Stimulated activated CD4-positive, alpha-beta T cell treated with anti-CD3 and anti-CD28 coated beads, Interleukin-4, amount 100 ng/mL, for 48 hours (primary cell): ENCODE measurements around the gene PGP.
"Not testable (repeated sequence)": the region's sequence is repeated elsewhere in the genome, so short reads cannot be mapped to it uniquely, and the experiment has no call there.

Experiments used
- DNase-seq, 2 donors: peaks; one replicate each; pipeline ENCODE4 v3.0.0-alpha.2; 2020; ENCODE audit warnings: low read depth in 2 of 2

Gene PGP, protein sequence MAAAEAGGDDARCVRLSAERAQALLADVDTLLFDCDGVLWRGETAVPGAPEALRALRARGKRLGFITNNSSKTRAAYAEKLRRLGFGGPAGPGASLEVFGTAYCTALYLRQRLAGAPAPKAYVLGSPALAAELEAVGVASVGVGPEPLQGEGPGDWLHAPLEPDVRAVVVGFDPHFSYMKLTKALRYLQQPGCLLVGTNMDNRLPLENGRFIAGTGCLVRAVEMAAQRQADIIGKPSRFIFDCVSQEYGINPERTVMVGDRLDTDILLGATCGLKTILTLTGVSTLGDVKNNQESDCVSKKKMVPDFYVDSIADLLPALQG

DNA sequence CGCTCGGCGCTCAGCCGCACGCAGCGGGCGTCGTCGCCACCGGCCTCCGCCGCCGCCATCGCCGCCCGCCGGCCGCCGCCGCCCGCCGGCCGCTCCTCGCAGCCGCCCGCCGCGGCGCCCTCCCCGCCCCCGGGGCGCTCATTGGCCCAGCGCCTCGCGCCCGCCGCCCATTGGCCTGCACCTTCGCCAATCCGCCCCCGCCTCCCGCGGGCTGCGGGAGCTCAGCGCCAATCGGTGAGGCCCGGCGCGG, at the start of gene PGP:
Gene PGP, minus strand, starts transcription at position 122 of the 250 bp plus-strand sequence. Its CDS starts 63 bp downstream, at position 59.
- DNase-seq = no peak

DNA sequence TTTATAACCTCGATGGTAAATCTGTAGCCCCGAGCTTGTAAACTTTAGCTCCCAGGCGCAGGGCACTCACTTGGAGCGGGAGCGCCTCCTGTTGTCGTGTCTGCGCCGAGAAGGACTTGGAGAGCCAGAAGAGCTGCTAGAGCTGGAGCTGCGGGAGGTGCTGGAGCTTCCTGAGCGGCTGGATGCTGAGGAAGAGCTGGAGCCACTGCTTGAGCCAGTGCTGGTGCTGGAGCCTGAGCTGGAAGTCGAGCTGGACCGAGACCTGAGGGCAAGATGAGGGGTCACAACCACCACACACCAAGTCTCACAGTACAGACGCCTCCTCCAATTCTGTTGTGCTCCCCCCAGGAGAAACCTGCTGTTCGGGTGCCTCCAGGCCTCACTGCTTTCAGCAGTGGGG, 48.4 kb upstream of the PGP start:
- DNase-seq = not testable (repeated sequence)

DNA sequence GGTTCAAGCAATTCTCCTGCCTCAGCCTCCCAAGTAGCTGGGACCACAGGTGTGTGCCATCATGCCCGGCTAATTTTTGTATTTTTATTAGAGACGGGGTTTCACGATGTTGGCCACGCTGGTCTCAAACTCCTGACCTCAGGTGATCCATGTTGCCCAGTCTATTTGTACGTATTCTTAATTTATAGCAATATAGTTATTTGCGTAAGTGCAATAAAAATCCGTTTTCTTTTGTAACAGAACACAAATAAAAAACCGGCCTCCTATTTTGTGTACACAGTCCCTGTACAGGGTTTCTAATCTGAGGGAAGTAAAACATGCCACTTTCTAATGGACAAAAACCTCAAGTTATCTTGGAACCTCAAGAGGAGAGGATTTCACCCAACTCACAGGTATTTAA, 45.6 kb upstream of the PGP start:
- no peak for DNase-seq

DNA sequence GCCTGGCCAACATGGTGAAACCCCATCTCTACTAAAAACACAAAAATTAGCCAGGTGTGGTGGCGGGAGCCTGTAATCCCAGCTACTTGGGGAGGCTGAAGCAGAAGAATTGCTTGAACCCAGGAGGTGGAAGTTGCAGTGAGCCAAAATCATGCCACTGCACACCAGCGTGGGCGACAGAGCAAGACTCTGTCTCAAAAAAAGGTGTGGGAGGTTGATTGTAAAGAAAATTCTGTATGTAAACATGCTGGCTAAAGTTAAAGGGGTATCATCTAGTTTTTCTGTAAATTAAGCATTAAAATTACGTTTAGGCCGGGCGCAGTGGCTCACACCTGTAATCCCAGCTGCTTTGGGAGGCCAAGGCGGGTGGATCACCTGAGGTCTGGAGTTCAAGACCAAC, 43.9 kb upstream of the PGP start:
- DNase-seq = not testable (repeated sequence)

DNA sequence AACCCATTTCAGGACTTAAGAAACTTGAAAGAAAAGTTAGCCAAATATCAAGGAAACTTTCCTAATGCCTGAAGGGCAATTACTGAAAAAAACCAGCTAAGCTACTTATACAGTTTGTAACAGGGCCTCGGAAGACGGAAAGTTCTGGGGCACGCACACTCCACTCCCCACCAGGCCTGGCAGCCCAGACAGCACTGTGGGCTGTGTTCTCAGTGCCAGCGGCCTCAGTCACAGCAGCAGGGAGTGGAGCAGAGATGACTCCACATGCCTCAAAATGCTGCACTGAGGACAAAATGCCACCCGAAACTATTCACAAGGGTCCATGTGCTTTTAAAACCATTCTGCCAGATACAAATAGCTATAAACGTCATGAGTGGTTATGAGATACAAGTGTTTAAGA, 43.1 kb upstream of the PGP start:
- no peak for DNase-seq

DNA sequence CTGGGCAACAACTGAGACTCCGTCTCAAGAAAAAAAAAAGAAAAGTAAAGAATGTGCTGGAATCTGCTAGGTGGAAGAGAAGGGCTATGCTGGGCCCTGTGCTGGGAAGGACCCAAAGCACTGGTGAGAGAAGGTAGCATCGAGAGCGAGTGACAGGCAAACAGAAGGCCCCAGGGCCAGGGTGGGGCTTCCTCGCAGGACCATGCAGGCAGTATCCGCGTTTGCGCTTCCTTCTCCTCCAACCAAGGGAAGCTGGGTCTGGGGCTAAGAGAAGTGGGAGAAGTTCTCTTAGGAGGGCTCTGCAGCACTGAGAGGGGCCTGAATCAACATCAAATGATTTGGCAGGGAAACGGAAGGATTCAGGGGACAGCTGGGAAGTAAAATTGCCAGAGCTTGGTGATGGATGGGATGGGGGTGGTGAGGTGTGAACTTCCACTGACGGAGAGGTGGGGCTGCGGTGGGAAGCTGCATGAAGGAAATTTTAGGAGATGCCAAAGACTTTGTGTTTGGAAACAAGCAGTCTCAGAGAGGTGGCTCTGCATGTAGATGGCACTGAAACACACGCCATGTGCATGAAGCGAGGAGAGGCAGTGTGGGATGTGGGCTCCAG, 42.0 kb upstream of the PGP start:
- DNase-seq = no peak

DNA sequence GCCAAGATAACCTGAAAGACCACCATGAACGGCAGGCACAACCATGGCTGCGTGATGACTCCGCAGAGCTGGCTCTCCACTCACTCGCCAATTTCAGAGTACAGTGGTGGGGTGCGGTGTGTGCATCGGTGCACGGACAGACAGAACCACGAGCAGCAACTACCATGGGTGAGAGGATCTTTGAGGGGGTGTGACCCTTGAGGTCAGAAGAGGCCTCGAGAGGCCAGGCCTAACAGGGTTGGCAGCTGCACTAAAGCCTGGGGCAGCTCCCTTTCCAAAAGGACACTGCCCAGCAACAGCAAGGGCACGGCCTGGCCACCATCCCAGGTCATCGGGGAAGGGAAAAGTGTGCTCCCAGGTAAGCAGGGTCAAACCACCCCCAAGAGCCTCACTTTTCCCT, 38.7 kb upstream of the PGP start:
- DNase-seq = no peak

DNA sequence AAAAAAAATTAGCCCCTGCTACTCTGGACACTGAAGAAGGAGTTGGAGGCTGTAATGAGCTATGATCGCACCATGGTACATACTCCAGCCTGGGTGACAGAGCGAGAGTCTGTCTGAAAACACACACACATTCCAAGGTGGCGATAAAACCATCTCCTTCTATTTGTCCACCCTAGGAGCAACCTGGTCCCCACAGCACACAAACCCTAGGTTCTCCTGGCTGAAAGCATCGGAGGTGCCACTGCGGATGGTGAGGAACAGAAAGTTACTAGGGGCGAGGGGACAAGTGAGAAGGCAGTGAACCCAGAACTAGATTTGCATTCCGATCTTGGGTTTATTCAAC, 38.1 kb upstream of the PGP start:
- DNase-seq = no peak

DNA sequence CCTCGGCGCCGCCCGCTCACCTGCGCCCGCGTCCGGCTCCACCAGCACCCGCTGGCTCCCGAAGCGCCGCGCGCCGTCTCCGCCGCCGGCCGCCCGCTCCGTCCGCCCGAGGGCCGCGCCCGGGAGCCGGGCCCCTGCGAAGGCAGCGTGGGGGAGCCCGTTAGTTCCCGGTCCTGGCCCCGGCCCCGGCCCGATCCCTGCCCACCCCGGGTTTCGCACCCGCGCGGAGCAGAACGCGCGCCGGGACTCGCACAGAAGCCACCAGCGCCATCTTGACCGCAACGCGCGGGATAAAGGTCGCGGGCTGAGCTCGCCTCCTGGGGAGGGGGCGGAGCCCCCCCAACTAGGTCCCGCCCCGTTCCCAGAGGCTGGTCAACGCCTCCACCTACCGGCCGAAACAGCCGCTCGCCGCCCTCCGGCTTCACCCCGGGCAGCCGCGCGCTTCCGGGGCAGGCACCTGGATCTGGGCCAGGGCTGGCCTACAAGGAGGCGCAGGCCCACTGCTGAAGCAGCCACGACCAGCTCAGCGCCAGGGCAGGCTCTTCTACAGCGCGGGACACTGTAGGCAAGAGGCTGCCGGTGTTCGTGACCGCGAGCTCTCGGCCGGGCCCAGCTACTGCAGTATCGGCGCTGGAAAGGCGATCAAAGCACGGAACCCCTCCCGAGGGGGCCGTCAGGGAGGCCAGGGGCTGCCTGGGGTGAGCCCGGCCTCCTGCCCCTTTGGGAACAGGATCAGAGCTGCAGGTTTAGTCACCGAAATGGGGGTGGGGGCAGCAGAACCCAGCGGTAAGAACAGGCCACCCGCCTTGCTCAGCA, 36.9 kb upstream of the PGP start, which contains the start of gene ECI1:
Gene ECI1, minus strand, starts transcription at position 292 of the 816 bp plus-strand sequence. Its CDS starts 21 bp downstream, at position 271.
- DNase-seq = peak; percentile 75 to 85

DNA sequence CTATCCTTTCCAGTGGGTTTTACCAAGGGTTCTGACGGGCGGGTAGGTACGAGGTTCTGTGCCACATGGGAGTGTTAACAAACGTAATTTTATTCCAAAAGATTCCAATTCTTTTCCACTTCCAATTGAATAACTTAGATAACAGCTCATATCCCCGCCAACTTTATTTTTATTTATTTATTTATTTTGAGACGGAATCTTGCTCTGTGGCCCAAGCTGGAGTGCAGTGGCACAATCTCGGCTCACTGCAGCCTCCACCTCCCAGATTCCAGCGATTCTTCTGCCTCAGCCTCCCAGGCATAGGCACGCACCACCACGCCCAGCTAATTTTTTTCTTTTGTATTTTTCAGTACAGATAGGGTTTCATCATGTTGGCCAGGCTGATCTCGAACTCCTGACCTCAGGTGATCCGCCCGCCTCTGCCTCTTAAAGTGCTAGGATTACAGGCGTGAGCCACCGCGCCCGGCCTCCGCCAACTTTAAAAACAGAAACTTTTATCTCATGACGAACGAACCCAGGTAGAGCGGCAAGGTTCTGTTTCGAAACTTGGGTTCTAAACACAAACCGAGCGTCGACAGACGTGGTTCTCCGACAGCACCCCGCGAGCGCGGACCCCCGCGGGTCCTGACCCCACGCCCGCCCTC, 36.1 kb upstream of the PGP start:
- DNase-seq = no peak

DNA sequence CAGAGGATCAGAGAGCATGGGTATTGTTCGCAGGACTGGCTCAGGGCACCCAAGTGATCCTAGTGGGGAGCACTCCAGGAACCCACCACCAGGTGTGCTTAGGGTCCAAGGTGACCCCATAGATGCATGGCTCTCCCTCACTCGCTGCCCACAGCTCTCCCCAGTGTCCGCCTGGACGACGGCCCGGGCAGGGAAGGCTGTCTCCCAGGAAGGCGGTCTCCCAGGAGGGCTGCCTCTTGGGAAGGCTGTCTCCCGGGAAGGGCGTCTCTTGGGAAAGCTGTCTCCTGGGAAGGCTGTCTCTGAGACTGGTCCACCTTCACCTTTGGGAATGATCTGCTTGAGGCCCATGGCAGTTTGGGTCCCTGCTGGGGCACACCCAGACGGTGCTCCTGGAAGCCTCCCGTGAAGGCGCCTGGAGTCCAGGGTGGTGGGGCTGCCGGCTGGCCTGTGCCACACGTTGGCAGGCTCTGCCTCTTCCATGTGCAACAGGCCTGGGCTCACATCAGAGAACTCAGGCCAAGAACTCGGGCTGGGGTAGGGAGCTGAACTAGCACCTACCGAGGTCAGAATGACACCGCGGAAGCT, 31.8 kb upstream of the PGP start:
- no peak for DNase-seq

DNA sequence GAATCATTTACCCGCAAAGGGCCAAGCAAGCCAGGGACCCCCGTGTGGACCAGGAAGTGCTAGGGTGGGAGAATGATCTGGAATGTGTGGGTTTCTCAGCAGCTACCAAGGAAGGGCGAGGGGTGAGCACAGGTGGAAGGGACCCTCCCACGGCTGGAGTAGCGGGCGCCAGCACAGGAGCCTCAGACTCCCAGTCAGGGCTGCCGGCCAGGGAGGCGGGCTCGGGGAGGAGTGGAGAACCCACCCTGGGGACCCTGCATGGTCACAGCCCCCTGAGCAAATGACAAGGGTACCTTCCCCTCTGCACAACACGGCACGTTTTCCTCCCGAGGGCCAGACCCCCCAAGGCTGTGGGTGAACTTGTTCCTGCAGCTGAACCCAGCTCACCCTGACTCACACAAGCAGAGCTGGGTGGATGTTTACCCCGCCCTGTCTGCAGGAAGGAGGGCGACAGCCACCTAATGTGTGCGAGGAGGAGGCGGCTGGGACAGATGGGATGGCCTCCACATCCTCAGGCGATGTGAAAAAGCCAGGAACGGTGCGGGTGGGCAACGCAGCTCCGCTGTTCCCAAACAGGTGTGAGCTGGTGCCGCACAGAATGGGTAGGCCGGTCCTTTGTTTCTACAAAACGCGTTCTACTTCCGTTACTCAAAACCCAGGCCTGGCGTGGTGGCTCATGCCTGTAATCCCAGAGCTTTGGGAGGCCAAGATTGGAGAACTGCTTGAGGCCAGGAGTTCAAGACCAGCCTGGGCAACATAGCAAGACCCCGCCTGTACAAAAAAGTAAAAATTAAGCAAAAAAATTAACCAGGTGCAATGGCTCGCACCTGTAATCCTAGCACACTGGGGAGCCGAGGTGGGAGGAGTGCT, 30.5 kb upstream of the PGP start:
- no peak for DNase-seq

DNA sequence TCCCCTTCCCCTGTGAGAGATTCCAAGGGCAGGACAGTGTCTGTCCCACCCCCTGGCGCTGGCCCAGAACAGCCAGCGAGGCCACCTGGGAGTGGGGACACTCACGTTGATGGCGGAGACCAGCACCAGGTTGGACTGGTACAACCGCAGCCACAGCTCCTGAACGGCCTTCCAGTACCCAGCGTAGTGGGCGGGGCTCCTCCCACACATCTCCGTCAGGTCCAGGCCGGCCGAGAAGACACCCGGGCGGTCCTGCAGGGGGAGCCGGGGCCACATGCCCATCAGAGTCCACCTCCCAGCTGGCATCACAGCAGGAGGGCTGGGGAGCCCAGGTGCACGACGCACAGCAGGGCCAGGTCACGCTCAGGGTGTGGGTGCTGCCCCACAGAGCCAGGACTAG, 29.7 kb upstream of the PGP start:
- no peak for DNase-seq

DNA sequence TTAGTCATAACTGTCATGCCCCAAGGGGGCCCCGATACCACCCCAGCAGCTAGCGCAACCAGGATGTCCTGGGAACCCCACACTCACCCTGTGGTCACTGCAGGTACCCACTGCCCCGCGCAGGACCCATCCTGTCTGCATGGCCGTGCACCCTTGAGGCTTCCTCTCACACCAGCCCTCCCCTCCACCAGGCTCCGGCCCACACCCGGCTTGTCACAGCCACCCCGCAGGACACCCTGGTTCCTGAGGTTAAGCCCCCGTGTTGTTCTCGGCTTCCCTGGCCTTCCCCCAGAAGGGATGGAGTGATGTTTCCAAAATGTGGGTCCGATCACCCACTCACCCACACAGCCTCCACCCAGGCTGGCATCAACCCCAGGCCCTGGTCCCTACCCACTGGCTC, 29.1 kb upstream of the PGP start:
- no peak for DNase-seq

DNA sequence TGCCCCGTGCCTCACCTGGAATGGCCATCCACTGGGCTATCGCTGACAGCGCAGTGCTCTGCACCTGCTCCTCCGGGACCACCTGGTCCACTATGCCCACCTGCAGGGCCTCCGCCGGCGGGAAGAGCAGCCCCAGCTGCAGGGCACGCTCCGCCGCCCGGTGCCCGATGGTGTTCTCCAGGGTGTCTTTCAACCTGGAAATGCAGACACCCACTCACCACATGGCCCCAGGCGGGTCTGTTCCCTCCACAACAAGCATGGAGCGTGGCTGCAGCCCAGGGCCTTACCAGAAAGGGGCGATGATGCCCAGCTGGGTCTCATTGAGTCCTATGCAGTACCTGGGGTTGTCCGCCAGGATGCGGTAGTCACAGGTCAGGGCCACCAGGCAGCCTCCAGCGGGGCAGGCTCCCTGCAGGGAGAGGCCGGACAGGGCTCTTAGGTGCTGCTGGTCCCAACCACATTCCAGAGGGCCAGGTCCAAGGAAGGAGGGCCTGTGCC, 28.4 kb upstream of the PGP start:
- no peak for DNase-seq

DNA sequence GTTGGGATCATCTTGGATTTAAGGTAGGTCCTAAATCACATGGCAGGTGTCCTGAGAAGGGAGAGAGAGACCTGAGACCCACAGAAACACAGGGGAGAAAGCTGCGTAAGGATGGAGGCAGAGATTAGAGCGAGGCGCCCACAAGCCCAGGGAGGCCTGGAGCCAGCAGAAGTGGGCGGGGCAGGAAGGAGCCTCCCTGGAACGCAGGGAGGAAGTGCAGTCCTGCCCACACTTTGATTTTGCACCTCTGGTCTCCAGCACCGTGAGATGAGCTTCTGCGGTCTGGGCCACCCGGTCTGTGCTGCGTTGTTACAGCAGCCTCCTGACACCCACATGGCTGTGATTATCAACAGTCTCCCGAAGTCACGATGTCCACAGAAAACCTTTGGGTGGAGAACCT, 28.0 kb upstream of the PGP start:
- no peak for DNase-seq

DNA sequence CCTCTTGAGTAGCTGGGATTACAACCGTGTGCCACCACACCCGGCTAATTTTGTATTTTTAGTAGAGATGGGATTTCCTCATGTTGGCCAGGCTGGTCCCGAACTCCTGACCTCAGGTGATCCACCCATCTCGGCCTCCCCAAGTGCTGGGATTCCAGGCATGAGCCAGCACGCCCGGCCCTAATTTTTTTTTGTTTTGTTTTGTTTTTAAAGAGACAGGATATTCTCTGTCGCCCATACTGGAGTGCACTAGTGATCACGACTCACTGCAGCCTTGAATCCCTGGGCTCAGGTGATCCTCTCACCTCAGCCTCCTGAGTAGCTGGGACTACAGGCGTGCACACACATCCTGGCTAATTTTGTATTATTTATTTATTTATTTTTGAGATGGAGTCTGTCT, 25.7 kb upstream of the PGP start:
- not testable (repeated sequence) for DNase-seq

DNA sequence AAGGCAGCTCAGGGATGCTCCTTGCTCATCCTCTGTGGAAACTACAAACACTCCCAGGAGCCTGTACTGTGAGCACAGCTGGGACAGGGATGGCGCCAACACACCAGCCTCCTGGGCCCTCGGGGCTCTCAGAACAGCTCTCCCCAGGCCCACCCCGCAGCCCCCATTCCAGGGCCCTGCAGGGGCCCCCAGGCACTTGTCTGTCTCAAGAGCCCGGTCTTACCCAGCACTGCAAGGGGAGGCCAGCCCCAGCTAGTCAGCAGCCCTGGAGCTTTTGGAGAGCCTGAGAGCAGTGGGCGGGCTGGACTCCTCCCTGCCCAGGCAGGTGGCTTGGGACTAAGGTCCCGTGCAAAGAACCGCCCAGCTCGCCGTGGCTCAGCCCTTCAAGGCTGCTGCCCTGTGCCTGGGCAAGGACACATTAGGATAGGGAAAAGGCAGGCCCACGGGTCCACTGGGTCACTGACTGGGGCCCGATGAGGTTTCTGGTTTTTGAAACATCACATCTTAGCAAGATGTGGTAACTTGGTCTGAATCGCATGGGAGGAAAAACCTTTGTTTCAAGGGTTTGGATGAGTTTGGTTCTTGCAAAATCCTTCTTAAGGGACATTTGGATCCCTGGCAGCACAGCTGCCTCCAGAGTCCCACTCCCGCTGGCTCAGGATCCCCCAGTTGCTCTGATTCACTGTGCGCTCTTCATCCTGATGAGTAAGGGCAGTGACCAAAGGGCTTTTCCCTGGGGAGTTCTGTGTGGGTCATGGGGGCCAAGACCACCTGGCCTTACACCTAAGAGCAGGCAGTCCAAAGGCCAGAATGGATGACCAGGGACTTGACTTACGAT, 24.4 kb upstream of the PGP start:
- DNase-seq = no peak

DNA sequence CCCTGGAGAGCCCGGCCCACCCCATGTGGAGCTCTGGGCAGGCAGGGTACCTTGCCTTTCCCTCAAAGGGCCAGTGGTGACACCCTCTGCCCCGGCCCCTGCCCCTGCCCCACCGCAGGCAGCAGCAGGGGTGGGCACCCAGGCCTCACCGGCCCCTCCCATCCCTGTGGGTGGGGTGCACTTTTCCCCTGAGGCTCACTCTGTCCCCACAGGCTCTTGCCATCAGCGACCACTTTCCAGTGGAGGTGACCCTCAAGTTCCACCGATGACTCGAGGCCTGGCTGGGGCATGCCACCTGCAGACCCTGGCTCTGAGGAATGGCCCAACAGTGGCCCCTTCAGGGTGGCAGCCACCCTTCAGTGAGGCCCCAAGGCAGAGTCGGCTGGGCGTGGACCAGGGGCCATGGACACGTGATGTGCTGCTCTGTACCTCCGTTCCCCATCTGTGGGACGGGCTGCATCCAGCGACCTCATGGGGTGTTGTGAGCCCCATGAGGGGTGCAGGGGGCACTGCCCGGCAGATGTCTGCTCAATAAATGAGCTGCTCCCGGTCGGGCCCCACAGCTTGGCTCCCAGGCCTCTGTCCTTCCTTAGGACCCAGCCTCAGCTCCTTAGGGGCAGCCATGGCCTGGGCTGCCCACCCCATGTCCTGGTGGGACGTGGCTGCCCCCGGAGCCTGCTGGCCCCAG, 23.7 kb upstream of the PGP start:
- no peak for DNase-seq
